Progenitor cell of endocrine pancreas (in vitro differentiated cells): ENCODE measurements around the gene COL6A5. TPM values are rescaled to one million over a fixed set of nuclear protein-coding genes. Genes with fewer than 3 reads are reported as not detected.
"Not testable (repeated sequence)": the region's sequence is repeated elsewhere in the genome, so short reads cannot be mapped to it uniquely, and the experiment has no call there.

Experiments
- DNase-seq: peaks from one replicate; pipeline ENCODE4 v3.0.0; 2021; ENCODE audit warnings: low spot score; ENCODE audit not compliant: unreplicated experiment
- H3K27ac Mint-ChIP-seq: 2 replicates; pipeline ENCODE4 v1.8.0; 2021; ENCODE audit warnings: mild to moderate bottlenecking, moderate library complexity, mixed read lengths
- H3K27me3 Mint-ChIP-seq: 2 replicates; pipeline ENCODE4 v1.8.0; 2021; ENCODE audit warnings: mixed read lengths
- H3K36me3 Mint-ChIP-seq: 2 replicates; pipeline ENCODE4 v1.8.0; 2022; ENCODE audit warnings: mixed read lengths; ENCODE audit not compliant: insufficient read depth
- H3K4me1 Mint-ChIP-seq: 2 replicates; pipeline ENCODE4 v1.8.0; 2021; ENCODE audit warnings: low read depth, mixed read lengths
- H3K4me3 Mint-ChIP-seq: 2 replicates; pipeline ENCODE4 v1.8.0; 2021; ENCODE audit warnings: low read depth, mild to moderate bottlenecking, moderate library complexity, mixed read lengths
- H3K9me3 Mint-ChIP-seq: 2 replicates; pipeline ENCODE4 v1.8.0; 2021; ENCODE audit warnings: low read depth, mixed read lengths
- total RNA-seq: library from RNA; stranded (reverse); gene quantifications from 2 replicates; pipeline ENCODE4 v1.2.1, GENCODE V29; 2021
- TF ChIP-seq, protein P1 (sequence below): fragments of 200-600 bp; sonication (generic); IDR thresholded peaks from one replicate; pipeline ENCODE4 v1.5.0; 2021; ENCODE audit warnings: antibody characterized with exemption, mild to moderate bottlenecking; ENCODE audit not compliant: unreplicated experiment

The COL6A5 gene
- total RNA-seq, 1 donor from 2014 or later, result not detected

DNA sequence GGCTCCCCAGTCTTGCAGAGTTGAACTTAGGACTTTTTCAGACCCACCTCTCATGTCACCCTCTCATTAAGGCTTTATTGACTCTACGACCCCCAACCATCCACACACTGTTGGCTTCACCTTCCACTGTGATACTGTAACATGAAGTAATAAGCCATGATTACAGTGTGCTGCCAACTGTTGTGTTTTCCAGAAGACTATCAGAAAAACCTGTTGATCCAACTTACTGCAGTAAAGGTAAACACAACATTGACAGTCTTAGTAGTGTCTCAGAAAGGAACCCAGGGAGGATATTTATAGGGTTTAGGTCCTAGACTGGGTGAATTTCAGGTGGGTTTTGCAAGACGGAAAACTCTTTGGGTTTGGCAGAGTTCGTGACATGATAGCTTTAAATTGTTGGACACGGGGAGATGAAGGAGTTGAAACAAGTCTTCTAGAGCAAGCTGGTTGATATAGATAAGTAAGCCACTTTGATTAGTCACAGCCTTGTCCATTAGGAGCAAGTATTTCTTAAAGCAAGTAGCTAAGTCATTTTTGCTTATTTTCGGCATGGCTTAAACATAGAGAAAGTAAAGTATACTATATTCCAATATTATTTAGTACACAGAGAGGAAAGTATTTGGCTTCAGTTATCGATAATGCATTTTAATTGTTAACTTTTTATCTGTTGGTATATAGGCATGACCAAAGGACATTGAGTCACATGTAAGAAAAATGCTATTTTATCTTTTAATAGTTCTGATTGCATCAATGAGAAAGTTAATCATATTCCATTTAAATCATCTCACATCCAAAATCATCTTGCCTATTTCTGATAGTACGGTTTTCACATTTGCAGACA is 2.4 kb upstream of the COL6A5 start:
- Mint-ChIP-seq H3K27ac (no peak overlapping the region), H3K4me1 (no peaks in the 10 kb centered on the region), H3K27me3 (peaks cover 46% of the 10 kb centered on the region), H3K36me3 (no peaks in the 10 kb centered on the region), H3K9me3 (peaks cover 12% of the 10 kb centered on the region), H3K4me3 (no peak overlapping the region)
- DNase-seq, result no peak
- TF ChIP-seq, protein P1, sequence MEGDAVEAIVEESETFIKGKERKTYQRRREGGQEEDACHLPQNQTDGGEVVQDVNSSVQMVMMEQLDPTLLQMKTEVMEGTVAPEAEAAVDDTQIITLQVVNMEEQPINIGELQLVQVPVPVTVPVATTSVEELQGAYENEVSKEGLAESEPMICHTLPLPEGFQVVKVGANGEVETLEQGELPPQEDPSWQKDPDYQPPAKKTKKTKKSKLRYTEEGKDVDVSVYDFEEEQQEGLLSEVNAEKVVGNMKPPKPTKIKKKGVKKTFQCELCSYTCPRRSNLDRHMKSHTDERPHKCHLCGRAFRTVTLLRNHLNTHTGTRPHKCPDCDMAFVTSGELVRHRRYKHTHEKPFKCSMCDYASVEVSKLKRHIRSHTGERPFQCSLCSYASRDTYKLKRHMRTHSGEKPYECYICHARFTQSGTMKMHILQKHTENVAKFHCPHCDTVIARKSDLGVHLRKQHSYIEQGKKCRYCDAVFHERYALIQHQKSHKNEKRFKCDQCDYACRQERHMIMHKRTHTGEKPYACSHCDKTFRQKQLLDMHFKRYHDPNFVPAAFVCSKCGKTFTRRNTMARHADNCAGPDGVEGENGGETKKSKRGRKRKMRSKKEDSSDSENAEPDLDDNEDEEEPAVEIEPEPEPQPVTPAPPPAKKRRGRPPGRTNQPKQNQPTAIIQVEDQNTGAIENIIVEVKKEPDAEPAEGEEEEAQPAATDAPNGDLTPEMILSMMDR, result no peak

DNA sequence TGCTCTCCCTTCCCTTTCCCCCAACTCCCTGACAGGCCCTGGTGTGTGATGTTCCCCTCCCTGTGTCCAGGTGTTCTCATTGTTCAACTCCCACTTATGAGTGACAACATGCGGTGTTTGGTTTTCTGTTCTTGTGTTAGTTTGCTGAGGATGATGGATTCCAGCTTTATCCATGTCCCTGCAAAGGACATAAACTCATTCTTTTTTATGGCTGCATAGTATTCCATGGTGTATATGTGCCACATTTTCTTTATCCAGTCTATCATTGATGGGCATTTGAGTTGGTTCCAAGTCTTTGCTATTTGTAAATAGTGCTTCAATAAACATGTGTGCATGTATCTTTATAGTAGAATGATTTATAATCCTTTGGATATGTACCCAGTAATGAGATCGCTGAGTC is 2.8 kb downstream of the COL6A5 start:
- H3K27me3 Mint-ChIP-seq, result peaks cover 57% of the 10 kb centered on the region
- not testable (repeated sequence) for H3K9me3 Mint-ChIP-seq, H3K4me3 Mint-ChIP-seq, H3K36me3 Mint-ChIP-seq, DNase-seq, H3K4me1 Mint-ChIP-seq, H3K27ac Mint-ChIP-seq

DNA sequence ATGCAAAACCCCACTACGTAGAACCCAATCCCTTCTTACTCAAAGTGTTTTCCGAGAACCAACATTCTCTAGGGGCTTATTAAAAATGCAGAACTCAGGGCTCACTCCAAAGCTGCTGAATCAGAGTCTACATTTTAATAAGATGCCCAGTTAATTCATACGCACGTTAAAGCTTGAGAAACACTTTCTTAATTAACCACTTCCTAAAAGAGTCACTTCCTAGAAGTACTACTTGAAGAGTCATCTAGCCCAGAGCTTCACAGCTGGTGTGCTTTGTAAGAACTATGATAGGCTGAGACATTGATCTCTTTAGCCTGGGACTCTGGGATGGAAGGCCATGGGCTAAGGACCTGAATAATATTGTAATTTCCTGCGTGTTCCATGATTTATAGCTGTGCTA is 9.0 kb downstream of the COL6A5 start:
- H3K27ac Mint-ChIP-seq, result no peak overlapping the region
- no peak for DNase-seq
- H3K4me1 Mint-ChIP-seq, result no peaks in the 10 kb centered on the region
- no peaks in the 10 kb centered on the region for H3K9me3 Mint-ChIP-seq
- no peaks in the 10 kb centered on the region for H3K36me3 Mint-ChIP-seq
- H3K27me3 Mint-ChIP-seq, result peaks cover 11% of the 10 kb centered on the region
- TF ChIP-seq, protein P1, result no peak
- H3K4me3 Mint-ChIP-seq, result no peak overlapping the region

DNA sequence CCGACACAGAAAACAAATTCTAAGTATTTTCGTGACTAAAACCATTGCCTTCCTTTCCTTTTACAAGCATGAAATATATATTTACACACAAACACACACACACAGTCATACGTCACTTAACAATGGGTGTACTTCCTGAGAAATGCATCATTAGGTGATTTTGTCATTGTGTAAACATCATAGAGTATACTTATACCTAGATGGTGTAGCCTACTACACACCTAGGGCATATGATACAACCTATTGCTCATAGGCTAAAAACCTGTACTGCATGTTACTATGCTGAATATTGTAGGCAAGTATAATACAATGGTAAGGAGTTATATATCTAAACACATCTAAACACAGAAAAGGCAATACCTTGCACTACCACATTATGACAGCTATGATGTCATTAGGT is 28.6 kb downstream of the COL6A5 start:
- no peaks in the 10 kb centered on the region for H3K27me3 Mint-ChIP-seq
- no peak overlapping the region for H3K4me3 Mint-ChIP-seq
- DNase-seq, result no peak
- TF ChIP-seq, protein P1, result no peak
- H3K4me1 Mint-ChIP-seq, result no peaks in the 10 kb centered on the region
- no peak overlapping the region for H3K27ac Mint-ChIP-seq
- no peaks in the 10 kb centered on the region for H3K36me3 Mint-ChIP-seq
- H3K9me3 Mint-ChIP-seq, result no peaks in the 10 kb centered on the region

DNA sequence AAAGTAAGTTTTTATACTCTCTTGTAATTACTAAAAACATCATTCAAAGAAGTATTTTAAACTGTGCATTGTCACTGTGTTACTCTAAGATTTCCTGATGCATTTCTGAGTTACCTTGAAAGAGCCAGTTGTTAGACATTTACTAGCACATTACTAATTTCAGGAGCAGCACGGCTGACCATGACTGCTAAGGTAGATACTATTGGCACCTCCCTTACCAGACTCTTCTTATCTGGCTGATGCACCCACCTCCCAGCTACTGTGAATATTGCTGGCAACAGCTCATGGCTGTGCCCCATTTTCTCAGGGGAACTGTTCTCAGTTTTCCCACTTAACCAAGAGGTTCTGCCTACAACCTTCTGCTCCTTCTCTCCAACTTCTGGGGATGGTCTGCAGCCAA is 29.4 kb downstream of the COL6A5 start:
- H3K27ac Mint-ChIP-seq, result no peak overlapping the region
- H3K36me3 Mint-ChIP-seq, result no peaks in the 10 kb centered on the region
- H3K9me3 Mint-ChIP-seq, result no peaks in the 10 kb centered on the region
- H3K4me3 Mint-ChIP-seq, result no peak overlapping the region
- no peaks in the 10 kb centered on the region for H3K27me3 Mint-ChIP-seq
- TF ChIP-seq, protein P1, result no peak
- no peak for DNase-seq
- no peaks in the 10 kb centered on the region for H3K4me1 Mint-ChIP-seq
